NCI-H510A (cell line): ENCODE data around the gene ARVCF.

ENCODE experiments used
- DNase-seq: peaks from one replicate; lab custom pipeline; 2025; lab: John Stamatoyannopoulos, UW

ARVCF gene

GRCh38 chr22:20053407-20054033 lies 36.9 kb upstream of the ARVCF start:
- DNase-seq = no peak

- no peak for DNase-seq
Observed at GRCh38 chr22:20052309-20053259, 36.0 kb upstream of the ARVCF start.

GRCh38 chr22:20051927-20052308 lies 35.3 kb upstream of the ARVCF start:
- DNase-seq = no peak

GRCh38 chr22:20046730-20047129 lies 30.1 kb upstream of the ARVCF start:
- no peak for DNase-seq

- no peak for DNase-seq
Observed at GRCh38 chr22:20044495-20045151, 28.0 kb upstream of the ARVCF start.

DNA sequence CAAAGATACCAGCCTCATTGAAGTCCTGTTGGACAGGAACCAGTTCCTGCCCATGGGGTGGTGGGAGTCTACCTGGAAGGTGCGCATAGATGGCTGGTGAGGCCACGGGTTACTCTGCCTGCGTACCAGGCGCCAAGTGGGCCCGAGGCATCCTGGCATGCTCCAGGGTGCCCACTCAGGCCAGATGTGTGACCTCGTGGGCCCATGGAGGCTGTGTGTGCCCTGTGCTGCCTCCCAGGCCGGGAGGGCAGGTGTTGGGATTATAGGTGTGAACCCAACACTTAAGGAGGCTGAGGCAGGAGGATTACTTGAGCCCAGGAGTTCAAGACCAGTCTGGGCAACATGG lies 27.3 kb upstream of the ARVCF start:
- DNase-seq = no peak

DNA sequence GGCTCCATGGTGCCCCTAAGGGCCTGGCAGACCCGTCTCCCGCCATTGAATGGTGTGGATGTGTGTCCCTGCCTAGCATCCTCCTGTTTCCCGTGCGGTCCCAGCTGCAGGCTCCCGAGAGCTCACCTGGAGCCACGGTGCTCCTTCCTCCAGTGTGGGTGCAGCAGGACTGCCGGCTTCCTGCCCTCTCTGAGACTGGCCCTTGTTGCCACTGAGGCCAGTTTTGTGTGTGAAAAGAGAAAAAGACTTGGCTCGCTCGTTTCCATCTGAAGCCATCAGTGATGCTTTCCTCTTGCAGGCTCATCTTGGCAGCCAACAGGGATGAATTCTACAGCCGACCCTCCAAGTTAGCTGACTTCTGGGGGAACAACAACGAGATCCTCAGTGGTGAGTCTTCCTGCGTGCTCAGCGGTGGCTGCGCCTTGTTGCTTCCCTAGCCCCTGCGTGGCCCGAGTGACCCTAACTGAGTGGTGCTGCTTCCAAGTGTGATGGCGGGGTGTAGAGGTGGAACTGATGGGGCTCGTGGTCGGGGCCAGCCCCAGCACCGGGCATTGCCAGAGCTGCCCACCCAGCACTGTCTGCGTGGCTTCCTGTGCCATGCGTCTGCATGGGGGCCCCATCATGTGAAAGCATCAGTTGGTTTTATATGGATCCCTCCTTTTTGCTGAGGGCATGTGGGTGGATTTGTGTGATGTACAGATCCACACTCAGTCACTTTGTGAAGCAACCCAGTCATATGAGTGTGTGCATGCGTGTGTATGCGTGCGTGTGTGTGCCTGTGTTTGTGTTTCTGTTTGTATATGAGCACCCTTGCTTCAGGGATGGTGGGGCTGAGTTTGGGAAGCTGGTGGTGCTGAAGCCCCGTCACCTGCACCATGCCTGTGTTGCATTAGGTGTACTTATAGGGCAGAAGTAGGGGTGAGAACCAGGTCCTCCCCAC lies 26.7 kb upstream of the ARVCF start:
- no peak for DNase-seq

- no peak for DNase-seq
Observed at GRCh38 chr22:20040327-20041200, 23.9 kb upstream of the ARVCF start.

DNA sequence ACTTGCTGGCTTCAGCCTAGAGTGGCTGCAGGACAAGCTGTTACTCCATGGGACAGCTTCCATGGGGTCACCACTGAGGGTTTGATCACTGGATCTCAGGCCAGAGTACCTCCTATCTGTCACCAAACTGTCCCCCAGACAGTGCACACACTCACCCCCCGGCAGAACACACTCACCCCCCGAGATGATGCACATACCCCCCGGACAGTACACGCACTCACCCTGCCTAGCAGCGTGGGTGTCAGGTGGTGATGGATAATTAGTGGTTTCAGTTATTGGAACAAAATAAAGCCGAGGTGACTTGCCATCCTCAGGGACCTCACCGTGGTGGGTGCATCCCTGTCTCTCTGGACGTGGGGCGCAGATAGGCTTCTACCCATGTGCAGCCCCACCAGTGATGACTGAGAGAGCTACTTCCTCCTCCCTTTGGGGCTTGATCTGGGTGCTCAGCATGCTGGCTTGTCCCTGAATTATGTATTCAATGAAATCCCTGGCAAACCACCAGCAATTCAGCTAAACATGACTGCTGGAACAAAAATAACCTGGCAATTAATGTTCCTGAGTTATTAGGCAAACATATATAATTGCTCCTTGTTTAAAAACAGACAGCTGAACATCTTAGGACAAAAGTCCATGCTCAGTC lies 23.2 kb upstream of the ARVCF start:
- no peak for DNase-seq

DNA sequence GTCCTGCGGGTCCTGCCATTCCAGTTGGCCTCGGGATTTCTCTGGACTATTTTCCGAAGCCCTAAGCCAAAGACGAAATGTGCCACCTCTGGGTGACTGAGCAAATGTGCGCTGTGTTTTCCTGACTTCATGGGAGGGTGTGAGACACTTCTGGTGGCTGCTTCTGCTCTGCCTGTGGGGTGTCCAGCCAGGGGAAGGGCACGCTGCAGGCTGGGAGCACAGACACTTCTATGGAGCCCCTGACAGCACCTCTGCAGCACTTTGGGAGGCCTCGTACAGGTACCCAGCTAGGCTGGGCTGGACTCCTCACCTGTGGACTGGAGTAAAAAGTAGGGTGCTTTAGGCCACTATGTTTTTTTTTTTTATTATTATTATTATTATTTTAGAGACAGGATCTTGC lies 22.0 kb upstream of the ARVCF start:
- no peak for DNase-seq

DNA sequence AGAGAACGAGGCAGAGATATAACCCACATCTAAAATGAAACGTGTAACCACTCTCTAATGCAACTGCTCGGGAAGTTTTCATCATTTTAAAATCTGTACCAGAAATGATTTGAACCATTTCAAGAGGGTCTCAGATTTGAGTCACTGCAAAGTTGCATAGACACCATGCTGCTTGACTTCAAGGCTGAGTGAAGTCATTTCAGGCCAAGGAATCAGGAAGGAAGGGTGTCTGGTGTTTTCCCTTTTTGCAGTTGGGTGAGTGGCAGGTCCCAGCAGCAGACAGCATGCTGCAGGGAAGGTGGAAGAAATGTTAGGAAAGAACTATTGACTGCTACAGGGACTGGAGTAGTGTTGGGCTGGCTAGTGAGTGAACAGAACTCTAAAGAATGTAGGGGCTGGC lies 20.8 kb upstream of the ARVCF start:
- DNase-seq = no peak

GRCh38 chr22:20036535-20037392 lies 20.1 kb upstream of the ARVCF start:
- DNase-seq = no peak

DNA sequence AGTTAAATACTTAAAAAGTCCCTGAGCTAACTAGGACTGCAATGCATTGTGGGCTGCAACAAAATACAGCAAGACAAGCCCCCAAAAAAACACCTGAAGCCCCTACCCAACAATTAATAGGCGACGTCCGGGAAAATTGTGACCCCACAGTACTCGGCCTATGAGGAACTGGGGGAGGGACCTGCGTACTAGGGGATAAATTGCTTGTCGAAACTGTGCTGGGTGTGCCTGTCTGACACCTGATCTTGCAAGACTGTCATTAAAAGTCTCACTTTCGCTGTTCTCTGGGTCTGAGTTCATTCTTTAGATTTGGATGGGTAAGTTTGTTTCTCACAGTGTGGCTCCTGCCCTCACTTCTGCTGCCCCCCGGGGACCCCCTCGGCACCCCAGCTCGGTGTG lies 19.5 kb upstream of the ARVCF start:
- no peak for DNase-seq

- DNase-seq = no peak
Observed at GRCh38 chr22:20035375-20036083, 18.9 kb upstream of the ARVCF start.

- no peak for DNase-seq
Observed at GRCh38 chr22:20034143-20034542, 17.5 kb upstream of the ARVCF start.

GRCh38 chr22:20033045-20033706 lies 16.6 kb upstream of the ARVCF start:
- DNase-seq = no peak

DNA sequence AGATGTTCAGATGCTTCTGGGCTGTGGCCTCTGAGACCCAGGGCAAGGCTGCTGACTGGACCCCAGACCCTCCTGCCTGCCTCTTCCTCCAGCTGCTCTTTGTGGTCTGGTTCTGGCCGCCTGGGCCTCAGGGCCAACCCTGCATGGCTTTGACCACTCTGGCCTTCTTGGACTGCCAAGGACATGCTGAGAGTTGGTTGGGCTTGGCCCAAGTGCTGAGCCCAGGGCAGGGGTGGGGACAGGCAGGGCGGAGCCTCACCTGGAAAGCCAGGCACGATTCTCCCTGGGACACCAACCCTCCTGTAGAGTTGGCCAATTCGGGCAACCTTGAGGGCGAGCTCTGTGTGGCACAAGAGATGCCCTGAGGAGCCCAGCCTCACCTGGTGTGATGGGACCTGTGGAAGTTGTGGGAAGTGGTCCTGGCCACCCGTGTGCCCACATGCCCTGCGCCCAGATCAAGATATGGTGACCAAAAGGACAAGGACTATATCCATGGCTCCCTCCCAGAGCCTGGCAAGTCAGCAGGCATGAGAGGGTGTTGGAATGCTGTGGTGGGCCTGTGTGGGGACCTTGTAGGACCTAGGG lies 15.9 kb upstream of the ARVCF start:
- DNase-seq = no peak
